Memory B cell (primary cell): Measurements from ENCODE around the gene NTRK3.
"Not testable (repeated sequence)": the region's sequence is repeated elsewhere in the genome, so short reads cannot be mapped to it uniquely, and the experiment has no call there.

Experiments used
- ATAC-seq: fragments of 150-1000 bp; cut with Tn5 transposase; 2 replicates; pipeline ENCODE4 v1.10.0; 2021; ENCODE audit warnings: low read depth, mild to moderate bottlenecking, moderate library complexity
- DNase-seq, 2 donors: peaks; one replicate each; pipeline ENCODE4 v3.0.0; 2022; ENCODE audit warnings: low spot score in 2 of 2
- H3K27ac Mint-ChIP-seq: one replicate; pipeline ENCODE4 v1.8.0; 2022; ENCODE audit warnings: mild to moderate bottlenecking, moderate library complexity, mixed read lengths
- H3K27me3 Mint-ChIP-seq: one replicate; pipeline ENCODE4 v1.8.0; 2022; ENCODE audit warnings: mixed read lengths
- H3K36me3 Mint-ChIP-seq: one replicate; pipeline ENCODE4 v1.8.0; 2022; ENCODE audit warnings: mild to moderate bottlenecking, mixed read lengths
- H3K4me1 Mint-ChIP-seq: one replicate; pipeline ENCODE4 v1.8.0; 2022; ENCODE audit warnings: mixed read lengths
- H3K4me3 Mint-ChIP-seq: one replicate; pipeline ENCODE4 v1.8.0; 2022; ENCODE audit warnings: mild to moderate bottlenecking, moderate library complexity, mixed read lengths
- H3K9me3 Mint-ChIP-seq: one replicate; pipeline ENCODE4 v1.8.0; 2022; ENCODE audit warnings: mixed read lengths

The NTRK3 gene

GRCh38 chr15:88036154-88036839 lies 220.2 kb downstream of the NTRK3 start:
- H3K27me3 Mint-ChIP-seq, result peaks cover 11% of the 10 kb centered on the region
- no peaks in the 10 kb centered on the region for H3K36me3 Mint-ChIP-seq
- DNase-seq, result no peak
- no peak for ATAC-seq
- no peak overlapping the region for H3K4me3 Mint-ChIP-seq
- H3K4me1 Mint-ChIP-seq, result no peaks in the 10 kb centered on the region
- H3K9me3 Mint-ChIP-seq, result no peaks in the 10 kb centered on the region
- no peak overlapping the region for H3K27ac Mint-ChIP-seq

- Mint-ChIP-seq H3K4me1 (no peaks in the 10 kb centered on the region), H3K36me3 (no peaks in the 10 kb centered on the region), H3K27ac (no peak overlapping the region), H3K27me3 (peaks cover 11% of the 10 kb centered on the region), H3K4me3 (no peak overlapping the region), H3K9me3 (no peaks in the 10 kb centered on the region)
- ATAC-seq, result no peak
- no peak for DNase-seq
These were observed 221.2 kb downstream of the NTRK3 start for GRCh38 chr15:88035381-88035780.

- H3K27ac Mint-ChIP-seq, H3K4me3 Mint-ChIP-seq, H3K4me1 Mint-ChIP-seq, ATAC-seq, H3K9me3 Mint-ChIP-seq, DNase-seq, H3K36me3 Mint-ChIP-seq: not testable (repeated sequence)
- H3K27me3 Mint-ChIP-seq, result peaks cover 11% of the 10 kb centered on the region
These were observed 223.1 kb downstream of the NTRK3 start for GRCh38 chr15:88033421-88033820.

GRCh38 chr15:88032787-88033186 lies 223.8 kb downstream of the NTRK3 start:
- Mint-ChIP-seq H3K9me3 (peaks cover 1% of the 10 kb centered on the region), H3K27me3 (peaks cover 13% of the 10 kb centered on the region), H3K27ac (no peak overlapping the region), H3K36me3 (no peaks in the 10 kb centered on the region), H3K4me3 (no peak overlapping the region), H3K4me1 (no peaks in the 10 kb centered on the region)
- DNase-seq, result no peak
- ATAC-seq, result no peak

GRCh38 chr15:88031461-88031860 lies 225.1 kb downstream of the NTRK3 start:
- H3K4me3 Mint-ChIP-seq, result no peak overlapping the region
- no peak overlapping the region for H3K27ac Mint-ChIP-seq
- ATAC-seq (no peak), DNase-seq (no peak)
- H3K9me3 Mint-ChIP-seq, result peaks cover 3% of the 10 kb centered on the region
- no peaks in the 10 kb centered on the region for H3K36me3 Mint-ChIP-seq
- H3K27me3 Mint-ChIP-seq, result peaks cover 9% of the 10 kb centered on the region
- H3K4me1 Mint-ChIP-seq, result no peaks in the 10 kb centered on the region

GRCh38 chr15:88029696-88030095 lies 226.8 kb downstream of the NTRK3 start:
- DNase-seq, result no peak
- H3K27me3 Mint-ChIP-seq, result peaks cover 6% of the 10 kb centered on the region
- H3K27ac Mint-ChIP-seq, result no peak overlapping the region
- H3K4me3 Mint-ChIP-seq, result no peak overlapping the region
- no peaks in the 10 kb centered on the region for H3K36me3 Mint-ChIP-seq
- peaks cover 3% of the 10 kb centered on the region for H3K9me3 Mint-ChIP-seq
- H3K4me1 Mint-ChIP-seq, result no peaks in the 10 kb centered on the region
- no peak for ATAC-seq

- ATAC-seq, result no peak
- no peak for DNase-seq
- H3K27me3 Mint-ChIP-seq, result peaks cover 5% of the 10 kb centered on the region
- H3K4me1 Mint-ChIP-seq, result no peaks in the 10 kb centered on the region
- no peaks in the 10 kb centered on the region for H3K36me3 Mint-ChIP-seq
- peaks cover 5% of the 10 kb centered on the region for H3K9me3 Mint-ChIP-seq
- no peak overlapping the region for H3K27ac Mint-ChIP-seq
- H3K4me3 Mint-ChIP-seq, result no peak overlapping the region
These were observed 228.5 kb downstream of the NTRK3 start for GRCh38 chr15:88028024-88028423.

GRCh38 chr15:88023914-88024313 lies 232.6 kb downstream of the NTRK3 start:
- ATAC-seq, result no peak
- Mint-ChIP-seq H3K4me3 (no peak overlapping the region), H3K36me3 (no peaks in the 10 kb centered on the region), H3K9me3 (peaks cover 6% of the 10 kb centered on the region), H3K4me1 (no peaks in the 10 kb centered on the region), H3K27me3 (peaks cover 3% of the 10 kb centered on the region), H3K27ac (no peak overlapping the region)
- no peak for DNase-seq

GRCh38 chr15:88022716-88023115 lies 233.8 kb downstream of the NTRK3 start:
- Mint-ChIP-seq H3K4me1 (no peaks in the 10 kb centered on the region), H3K4me3 (no peak overlapping the region), H3K36me3 (no peaks in the 10 kb centered on the region), H3K9me3 (peaks cover 4% of the 10 kb centered on the region), H3K27ac (no peak overlapping the region), H3K27me3 (peaks cover under 1% of the 10 kb centered on the region)
- no peak for DNase-seq
- ATAC-seq, result no peak

- H3K9me3 Mint-ChIP-seq, result peaks cover 4% of the 10 kb centered on the region
- no peak overlapping the region for H3K4me3 Mint-ChIP-seq
- no peaks in the 10 kb centered on the region for H3K36me3 Mint-ChIP-seq
- no peak overlapping the region for H3K27ac Mint-ChIP-seq
- DNase-seq, result no peak
- H3K4me1 Mint-ChIP-seq, result no peaks in the 10 kb centered on the region
- no peak for ATAC-seq
- H3K27me3 Mint-ChIP-seq, result no peaks in the 10 kb centered on the region
These were observed 234.9 kb downstream of the NTRK3 start for GRCh38 chr15:88021601-88022000.

GRCh38 chr15:88020806-88021205 lies 235.7 kb downstream of the NTRK3 start:
- H3K4me1 Mint-ChIP-seq, result no peaks in the 10 kb centered on the region
- ATAC-seq, result no peak
- H3K4me3 Mint-ChIP-seq, result no peak overlapping the region
- no peak for DNase-seq
- no peak overlapping the region for H3K27ac Mint-ChIP-seq
- H3K36me3 Mint-ChIP-seq, result no peaks in the 10 kb centered on the region
- H3K27me3 Mint-ChIP-seq, result no peaks in the 10 kb centered on the region
- H3K9me3 Mint-ChIP-seq, result peaks cover 4% of the 10 kb centered on the region

GRCh38 chr15:88019656-88020055 lies 236.9 kb downstream of the NTRK3 start:
- no peak for DNase-seq

GRCh38 chr15:88018869-88019641 lies 237.5 kb downstream of the NTRK3 start:
- Mint-ChIP-seq H3K4me3 (no peak overlapping the region), H3K27me3 (no peaks in the 10 kb centered on the region), H3K4me1 (no peaks in the 10 kb centered on the region), H3K27ac (no peak overlapping the region), H3K9me3 (peaks cover 1% of the 10 kb centered on the region), H3K36me3 (no peaks in the 10 kb centered on the region)
- ATAC-seq (no peak), DNase-seq (no peak)

More at GRCh38 chr15:88019656-88020055, 236.9 kb downstream of the NTRK3 start:
- no peaks in the 10 kb centered on the region for H3K4me1 Mint-ChIP-seq
- no peak for ATAC-seq
- no peaks in the 10 kb centered on the region for H3K36me3 Mint-ChIP-seq
- H3K27ac Mint-ChIP-seq, result no peak overlapping the region
- H3K4me3 Mint-ChIP-seq, result no peak overlapping the region
- no peaks in the 10 kb centered on the region for H3K27me3 Mint-ChIP-seq
- peaks cover 4% of the 10 kb centered on the region for H3K9me3 Mint-ChIP-seq

- H3K4me3 Mint-ChIP-seq, result no peak overlapping the region
These were observed 238.8 kb downstream of the NTRK3 start for GRCh38 chr15:88017753-88018152.

GRCh38 chr15:88016406-88016805 lies 240.1 kb downstream of the NTRK3 start:
- no peaks in the 10 kb centered on the region for H3K36me3 Mint-ChIP-seq
- H3K9me3 Mint-ChIP-seq, result peaks cover 1% of the 10 kb centered on the region
- H3K4me3 Mint-ChIP-seq, result no peak overlapping the region
- no peak for DNase-seq
- no peaks in the 10 kb centered on the region for H3K4me1 Mint-ChIP-seq
- no peak for ATAC-seq
- no peak overlapping the region for H3K27ac Mint-ChIP-seq
- H3K27me3 Mint-ChIP-seq, result no peaks in the 10 kb centered on the region

More at GRCh38 chr15:88017753-88018152, 238.8 kb downstream of the NTRK3 start:
- H3K9me3 Mint-ChIP-seq, result peaks cover 1% of the 10 kb centered on the region
- H3K27me3 Mint-ChIP-seq, result no peaks in the 10 kb centered on the region
- H3K36me3 Mint-ChIP-seq, result no peaks in the 10 kb centered on the region
- no peak for DNase-seq
- no peaks in the 10 kb centered on the region for H3K4me1 Mint-ChIP-seq
- H3K27ac Mint-ChIP-seq, result no peak overlapping the region
- ATAC-seq, result no peak
